Measurements from ENCODE around the gene SPATA6.
"Not testable (repeated sequence)": the region's sequence is repeated elsewhere in the genome, so short reads cannot be mapped to it uniquely, and the experiment has no call there.

SPATA6 gene

GRCh38 chr1:48471691-48472576, at the start of gene SPATA6:
TSS of gene SPATA6 (minus strand) at chr1:48472204. CDS start at chr1:48472008, 196 bp downstream.
- DNase-seq = peak; percentile 95 to 99 (median 99)

GRCh38 chr1:48519896-48520295, 47.9 kb upstream of the SPATA6 start:
- DNase-seq = not testable (repeated sequence)

GRCh38 chr1:48506870-48507269, 34.9 kb upstream of the SPATA6 start:
- DNase-seq = no peak

GRCh38 chr1:48500541-48501450, 28.8 kb upstream of the SPATA6 start:
- no peak for DNase-seq

GRCh38 chr1:48499211-48499735, 27.3 kb upstream of the SPATA6 start:
- no peak for DNase-seq

- DNase-seq = peak; percentile 80 to 89 (median 85)
These were observed 26.2 kb upstream of the SPATA6 start for GRCh38 chr1:48498096-48498791.

- no peak for DNase-seq
These were observed 23.9 kb upstream of the SPATA6 start for GRCh38 chr1:48495911-48496310.

GRCh38 chr1:48495166-48495565, 23.2 kb upstream of the SPATA6 start:
- no peak for DNase-seq

GRCh38 chr1:48493970-48494769, 22.2 kb upstream of the SPATA6 start:
- DNase-seq = no peak

GRCh38 chr1:48493041-48493440, 21.0 kb upstream of the SPATA6 start:
- DNase-seq = no peak

GRCh38 chr1:48492392-48492791, 20.4 kb upstream of the SPATA6 start:
- DNase-seq = no peak

GRCh38 chr1:48488721-48489120, 16.7 kb upstream of the SPATA6 start:
- no peak for DNase-seq

- DNase-seq = no peak
These were observed 8.5 kb upstream of the SPATA6 start for GRCh38 chr1:48480504-48480903.

GRCh38 chr1:48480023-48480422, 8.0 kb upstream of the SPATA6 start:
- DNase-seq = not testable (repeated sequence)

GRCh38 chr1:48472638-48473037, 634 bp upstream of the SPATA6 start:
- DNase-seq = no peak

GRCh38 chr1:48470950-48471690, 884 bp downstream of the SPATA6 start:
- peak in 2 of 3 donors; percentile 5 to 13 for DNase-seq

- peak in 2 of 3 donors; percentile 42 to 54 for DNase-seq
These were observed 1.5 kb downstream of the SPATA6 start for GRCh38 chr1:48470481-48470855.

GRCh38 chr1:48469616-48470480, 2.2 kb downstream of the SPATA6 start:
- DNase-seq = peak; percentile 73 to 85 (median 82)

- DNase-seq = no peak
These were observed 5.4 kb downstream of the SPATA6 start for GRCh38 chr1:48466594-48466993.

- DNase-seq = no peak
These were observed 9.2 kb downstream of the SPATA6 start for GRCh38 chr1:48462716-48463302.
